Epithelial cell of proximal tubule (primary cell): Measurements from ENCODE around the gene RPAP2. TPM values are rescaled to one million over a fixed set of nuclear protein-coding genes. Genes with fewer than 3 reads are reported as not detected.
"Not testable (repeated sequence)": the region's sequence is repeated elsewhere in the genome, so short reads cannot be mapped to it uniquely, and the experiment has no call there.

Experiments
- DNase-seq: peaks from one replicate; pipeline ENCODE4 v3.0.0-alpha.2; 2011; ENCODE audit warnings: low read depth
- H3K4me3 ChIP-seq: 2 replicates; pipeline ENCODE4 v1.5.1; 2011; ENCODE audit warnings: low read depth, mild to moderate bottlenecking, low read length
- total RNA-seq: library from RNA; depleted of rRNA; stranded (reverse); fragments of >200 nt; gene quantifications from 2 replicates; pipeline ENCODE4 v1.2.3, GENCODE V29; 2015
- TF ChIP-seq, protein P1 (sequence below): conservative IDR thresholded peaks from 2 replicates; pipeline ENCODE4 v1.5.1; 2012; ENCODE audit warnings: low read depth, mild to moderate bottlenecking, low read length

The RPAP2 gene
- total RNA-seq = 3.7 and 12.1 TPM in 2 replicates

- TF ChIP-seq, protein P1, sequence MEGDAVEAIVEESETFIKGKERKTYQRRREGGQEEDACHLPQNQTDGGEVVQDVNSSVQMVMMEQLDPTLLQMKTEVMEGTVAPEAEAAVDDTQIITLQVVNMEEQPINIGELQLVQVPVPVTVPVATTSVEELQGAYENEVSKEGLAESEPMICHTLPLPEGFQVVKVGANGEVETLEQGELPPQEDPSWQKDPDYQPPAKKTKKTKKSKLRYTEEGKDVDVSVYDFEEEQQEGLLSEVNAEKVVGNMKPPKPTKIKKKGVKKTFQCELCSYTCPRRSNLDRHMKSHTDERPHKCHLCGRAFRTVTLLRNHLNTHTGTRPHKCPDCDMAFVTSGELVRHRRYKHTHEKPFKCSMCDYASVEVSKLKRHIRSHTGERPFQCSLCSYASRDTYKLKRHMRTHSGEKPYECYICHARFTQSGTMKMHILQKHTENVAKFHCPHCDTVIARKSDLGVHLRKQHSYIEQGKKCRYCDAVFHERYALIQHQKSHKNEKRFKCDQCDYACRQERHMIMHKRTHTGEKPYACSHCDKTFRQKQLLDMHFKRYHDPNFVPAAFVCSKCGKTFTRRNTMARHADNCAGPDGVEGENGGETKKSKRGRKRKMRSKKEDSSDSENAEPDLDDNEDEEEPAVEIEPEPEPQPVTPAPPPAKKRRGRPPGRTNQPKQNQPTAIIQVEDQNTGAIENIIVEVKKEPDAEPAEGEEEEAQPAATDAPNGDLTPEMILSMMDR = no peak
- DNase-seq = no peak
- peak within 1 kb of the TSS; percentile 94 for H3K4me3 ChIP-seq
Measured at GRCh38 chr1:92298573-92299476, at the start of gene RPAP2, which contains the start of gene GLMN. Gene RPAP2, plus strand, starts transcription at chr1:92299059. Its CDS starts 15 bp downstream, at chr1:92299074. Gene GLMN, minus strand, starts transcription at chr1:92298987. Its CDS starts 988 bp downstream, at chr1:92297999.

- H3K4me3 ChIP-seq, DNase-seq: not testable (repeated sequence)
Measured at GRCh38 chr1:92254714-92255113, 44.1 kb upstream of the RPAP2 start.

DNA sequence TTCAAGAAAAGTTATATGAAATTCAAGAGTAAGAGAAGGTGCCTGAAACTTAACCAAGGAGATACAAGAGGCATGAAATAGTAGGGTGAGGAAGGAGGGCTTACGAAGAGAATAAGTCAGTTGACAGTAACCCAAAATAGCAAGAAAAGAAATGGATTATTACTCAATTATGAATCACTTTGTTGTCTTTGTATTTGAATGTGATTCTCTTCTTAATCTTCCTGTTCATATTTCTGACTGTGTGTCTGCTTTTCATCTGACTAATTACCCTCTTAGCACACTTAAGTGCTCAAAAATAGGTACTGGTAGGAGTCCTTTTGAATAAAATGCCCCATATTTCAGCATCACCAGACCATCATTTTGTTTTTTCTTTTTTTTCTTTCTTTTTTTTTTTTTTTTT is 39.5 kb upstream of the RPAP2 start:
- TF ChIP-seq, protein P1 = no peak
- no peak for DNase-seq
- no peak overlapping the region for H3K4me3 ChIP-seq

DNA sequence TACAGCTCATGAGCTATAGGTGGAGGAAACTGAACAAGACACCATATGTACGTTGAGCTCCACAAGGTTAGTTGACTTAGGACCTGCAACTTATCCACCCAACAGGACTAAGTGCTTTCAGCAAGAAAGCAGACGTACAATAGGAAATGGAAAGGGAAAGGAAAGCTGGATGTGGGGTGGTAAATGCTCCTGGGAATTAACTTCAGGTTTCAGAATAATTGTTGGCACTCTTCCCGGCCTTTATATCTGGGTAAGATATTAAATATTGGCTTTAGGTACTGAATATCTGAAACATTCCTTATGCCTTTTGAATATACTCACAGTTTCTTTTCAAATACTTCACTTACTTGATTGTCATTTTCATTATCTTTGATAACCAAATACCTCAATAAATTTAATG is 36.3 kb upstream of the RPAP2 start:
- DNase-seq = no peak
- TF ChIP-seq, protein P1 = no peak
- H3K4me3 ChIP-seq = no peak overlapping the region

DNA sequence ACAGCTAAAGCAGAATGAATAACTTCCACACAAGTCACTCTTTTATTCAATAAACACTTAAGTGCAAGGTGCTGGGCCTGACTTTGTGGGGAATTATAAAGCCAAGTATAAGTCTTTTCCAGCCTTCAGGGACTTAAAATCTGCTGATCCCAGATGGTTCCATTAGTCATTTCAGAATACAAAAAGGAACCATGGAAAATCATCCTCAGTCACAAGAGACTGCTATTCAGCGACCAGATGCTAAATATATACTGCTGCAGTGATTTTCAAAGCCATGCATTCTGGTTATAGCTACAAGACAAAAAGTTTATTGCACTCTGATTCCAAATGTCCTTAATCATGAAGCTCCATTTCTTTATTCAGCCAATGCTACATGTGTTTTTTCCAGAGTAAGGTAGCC is 25.8 kb upstream of the RPAP2 start:
- TF ChIP-seq, protein P1 = no peak
- no peak for DNase-seq
- H3K4me3 ChIP-seq = no peak overlapping the region

GRCh38 chr1:92274939-92275338 is 23.9 kb upstream of the RPAP2 start:
- no peak for DNase-seq
- H3K4me3 ChIP-seq = no peak overlapping the region
- TF ChIP-seq, protein P1 = no peak

GRCh38 chr1:92276082-92276481 is 22.8 kb upstream of the RPAP2 start:
- no peak for DNase-seq
- TF ChIP-seq, protein P1 = no peak
- no peak overlapping the region for H3K4me3 ChIP-seq
